HEK293 (cell line): ENCODE results near the gene MYO5C.

ENCODE experiments used
- CTCF ChIA-PET: fragments of 350-600 bp; formaldehyde crosslinking; extraction: SDS; loops from one replicate; lab custom pipeline; 2021; ENCODE audit warnings: antibody characterized with exemption; lab: Yijun Ruan, JAX
- POLR2A ChIA-PET: fragments of 300-600 bp; formaldehyde crosslinking; extraction: SDS; loops from one replicate; lab custom pipeline; 2020; ENCODE audit warnings: antibody characterized with exemption, inconsistent platforms; lab: Yijun Ruan, JAX
- H3K27ac ChIP-seq: fragments of 200-500 bp; sonication (Bioruptor generic); 2 replicates; pipeline ENCODE4 v1.5.1; 2014; ENCODE audit warnings: low read depth, low read length, control low read depth, inconsistent platforms; ENCODE audit errors: extremely low read depth
- H3K36me3 ChIP-seq, 2 experiments: fragments of 200-500 bp in 1 of 2; sonication (Bioruptor generic) in 1 of 2; 1 replicate in 1 of 2; 2 replicates in 1 of 2; pipeline ENCODE4 v1.5.1; 2014 to 2017; ENCODE audit warnings: inconsistent platforms in 2 of 2, low read length in 2 of 2; ENCODE audit not compliant: control insufficient read depth in 2 of 2, insufficient read depth in 1 of 2
- H3K4me1 ChIP-seq: fragments of 200-500 bp; sonication (Bioruptor generic); 2 replicates; pipeline ENCODE4 v1.5.1; 2014; ENCODE audit warnings: mild to moderate bottlenecking, low read length, inconsistent platforms; ENCODE audit not compliant: control insufficient read depth, insufficient read depth
- H3K4me3 ChIP-seq: 2 replicates; pipeline ENCODE4 v1.5.1; 2011; ENCODE audit warnings: low read depth, mild to moderate bottlenecking, control low read depth, low read length, moderate library complexity
- H3K9me3 ChIP-seq: fragments of 200-500 bp; sonication (Bioruptor generic); 2 replicates; pipeline ENCODE4 v1.5.1; 2014; ENCODE audit warnings: low read depth, low read length, inconsistent platforms; ENCODE audit not compliant: control insufficient read depth, insufficient read depth
- ATF2 ChIP-seq: fragments of 450-650 bp; formaldehyde crosslinking; IDR thresholded peaks from 2 replicates; pipeline ENCODE4 v1.5.1; 2016; ENCODE audit warnings: missing biosample characterization, missing genetic modification characterization, low read depth
- GFI1B ChIP-seq: fragments of 450-650 bp; formaldehyde crosslinking; IDR thresholded peaks from 2 replicates; pipeline ENCODE4 v1.5.1; 2016; ENCODE audit warnings: missing biosample characterization, missing genetic modification characterization
- HOXD13 ChIP-seq: sonication (generic); formaldehyde crosslinking; IDR thresholded peaks from 2 replicates; pipeline ENCODE4 v1.8.0; 2022; ENCODE audit warnings: missing genetic modification reagents, borderline replicate concordance
- KLF8 ChIP-seq: fragments of 450-650 bp; formaldehyde crosslinking; IDR thresholded peaks from 2 replicates; pipeline ENCODE4 v1.5.1; 2016; ENCODE audit warnings: missing biosample characterization, missing genetic modification characterization
- OVOL3 ChIP-seq: fragments of 450-650 bp; formaldehyde crosslinking; IDR thresholded peaks from 2 replicates; pipeline ENCODE4 v1.5.1; 2016; ENCODE audit warnings: missing biosample characterization, missing genetic modification characterization
- PRDM6 ChIP-seq: fragments of 450-650 bp; formaldehyde crosslinking; IDR thresholded peaks from 2 replicates; pipeline ENCODE4 v1.5.1; 2017; ENCODE audit warnings: missing biosample characterization, missing genetic modification characterization
- REPIN1 ChIP-seq: fragments of 450-650 bp; formaldehyde crosslinking; IDR thresholded peaks from 2 replicates; pipeline ENCODE4 v1.5.1; 2017; ENCODE audit warnings: missing biosample characterization, missing genetic modification characterization, low read depth
- TRIM28 ChIP-seq: IDR thresholded peaks from 2 replicates; pipeline ENCODE4 v1.6.1; 2011; ENCODE audit warnings: low read length, control low read depth, borderline replicate concordance
- ZBTB17 ChIP-seq: fragments of 450-650 bp; formaldehyde crosslinking; IDR thresholded peaks from 2 replicates; pipeline ENCODE4 v1.5.1; 2016; ENCODE audit warnings: missing biosample characterization, missing genetic modification characterization
- ZBTB44 ChIP-seq: fragments of 450-650 bp; IDR thresholded peaks from 2 replicates; pipeline ENCODE4 v1.5.1; 2018; ENCODE audit warnings: missing biosample characterization, mild to moderate bottlenecking, missing genetic modification characterization
- ZFP41 ChIP-seq: fragments of 450-650 bp; formaldehyde crosslinking; IDR thresholded peaks from 2 replicates; pipeline ENCODE4 v1.5.1; 2016; ENCODE audit warnings: missing biosample characterization, missing genetic modification characterization, borderline replicate concordance
- ZNF112 ChIP-seq: fragments of 450-650 bp; formaldehyde crosslinking; IDR thresholded peaks from 2 replicates; pipeline ENCODE4 v1.5.0; 2017; ENCODE audit warnings: missing biosample characterization, missing genetic modification characterization
- ZNF157 ChIP-seq: fragments of 450-650 bp; formaldehyde crosslinking; IDR thresholded peaks from 2 replicates; pipeline ENCODE4 v1.5.1; 2016; ENCODE audit warnings: missing biosample characterization, missing genetic modification characterization
- ZNF184 ChIP-seq: fragments of 450-650 bp; IDR thresholded peaks from 2 replicates; pipeline ENCODE4 v1.5.1; 2018; ENCODE audit warnings: missing biosample characterization, mild to moderate bottlenecking, missing genetic modification characterization
- ZNF280C ChIP-seq: fragments of 450-650 bp; formaldehyde crosslinking; IDR thresholded peaks from 2 replicates; pipeline ENCODE4 v1.5.1; 2016; ENCODE audit warnings: missing biosample characterization, missing genetic modification characterization
- ZNF292 ChIP-seq: fragments of 450-650 bp; formaldehyde crosslinking; IDR thresholded peaks from 2 replicates; pipeline ENCODE4 v1.5.1; 2016; ENCODE audit warnings: low read depth, missing biosample characterization, missing genetic modification characterization, borderline replicate concordance
- ZNF416 ChIP-seq: fragments of 450-650 bp; formaldehyde crosslinking; IDR thresholded peaks from 2 replicates; pipeline ENCODE4 v1.5.1; 2016; ENCODE audit warnings: missing biosample characterization, missing genetic modification characterization
- ZNF654 ChIP-seq: fragments of 450-650 bp; formaldehyde crosslinking; IDR thresholded peaks from 2 replicates; pipeline ENCODE4 v1.5.1; 2016; ENCODE audit warnings: low read depth, missing biosample characterization, missing genetic modification characterization
- ZNF658 ChIP-seq: fragments of 450-650 bp; formaldehyde crosslinking; IDR thresholded peaks from 2 replicates; pipeline ENCODE4; 2016; ENCODE audit warnings: missing biosample characterization, missing genetic modification characterization
- ZNF677 ChIP-seq: fragments of 450-650 bp; IDR thresholded peaks from 2 replicates; pipeline ENCODE4 v1.5.0; 2018; ENCODE audit warnings: missing biosample characterization, mild to moderate bottlenecking, missing genetic modification characterization, moderate library complexity
- ZNF701 ChIP-seq: fragments of 450-650 bp; formaldehyde crosslinking; IDR thresholded peaks from 2 replicates; pipeline ENCODE4 v1.5.1; 2016; ENCODE audit warnings: missing biosample characterization, missing genetic modification characterization

MYO5C gene

DNA sequence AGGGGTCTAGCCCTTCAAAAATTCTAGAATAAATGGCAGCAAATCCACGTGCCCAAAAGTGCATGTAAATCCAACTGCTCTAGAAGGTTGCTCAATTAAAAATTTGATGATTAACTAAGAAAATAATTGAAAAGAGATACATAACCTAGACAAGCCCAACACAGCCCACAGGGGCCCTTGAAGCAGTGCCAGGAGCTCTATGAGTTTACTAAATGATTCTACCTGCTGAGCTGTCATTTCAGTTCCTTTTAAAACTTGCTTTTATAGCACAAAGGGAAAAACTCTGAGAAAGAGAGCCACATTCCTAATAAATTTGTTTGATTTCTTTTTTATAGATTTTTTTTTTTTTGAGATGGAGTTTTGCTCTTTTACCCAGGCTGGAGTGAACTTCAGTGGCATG is 65.5 kb downstream of the MYO5C start:
- H3K4me3 ChIP-seq: no peak overlapping the region
- POLR2A ChIA-PET: interaction anchor here (0.7 kb wide), 1 partner anchor 447 kb away, joined by 5 read pairs; no protein-coding TSS in a partner anchor
- no peaks in the 10 kb centered on the region for H3K4me1 ChIP-seq
- CTCF ChIA-PET: interaction anchor here (0.6 to 1.2 kb wide), 3 partner anchors 10 to 1344 kb away, joined by 3 to 5 read pairs (median 4); no protein-coding TSS in a partner anchor
- TF ChIP-seq GFI1B (tag by site-specific recombination): no peak
- TF ChIP-seq ZNF157 (tag by site-specific recombination): no peak
- TF ChIP-seq ZNF280C (tag by site-specific recombination): no peak
- TF ChIP-seq ZNF658 (tag by site-specific recombination): no peak
- TF ChIP-seq OVOL3 (tag by site-specific recombination): no peak
- no peak for TF ChIP-seq ZNF292
- no peak for TF ChIP-seq ZNF112
- no peak for TF ChIP-seq REPIN1 (tag by site-specific recombination)
- TF ChIP-seq ZBTB44: no peak
- TF ChIP-seq ZFP41 (tag by site-specific recombination): no peak
- no peak for TF ChIP-seq ZNF677 (tag by site-specific recombination)
- no peak for TF ChIP-seq TRIM28
- no peak for TF ChIP-seq ZNF184 (tag by site-specific recombination)
- no peak for TF ChIP-seq HOXD13 (CRISPR knock-in tag)
- TF ChIP-seq PRDM6 (tag by site-specific recombination): no peak
- no peak for TF ChIP-seq ZNF701 (tag by site-specific recombination)
- TF ChIP-seq ZBTB17 (tag by site-specific recombination): no peak
- TF ChIP-seq ZNF416 (tag by site-specific recombination): no peak
- H3K9me3 ChIP-seq: no peaks in the 10 kb centered on the region
- peaks cover 3 to 41% of the 10 kb centered on the region in 2 experiments for H3K36me3 ChIP-seq
- H3K27ac ChIP-seq: no peak overlapping the region

GRCh38 chr15:52228921-52229320 is 66.7 kb downstream of the MYO5C start:
- Histone ChIP-seq H3K27ac (no peak overlapping the region), H3K4me1 (no peaks in the 10 kb centered on the region), H3K4me3 (no peak overlapping the region), H3K9me3 (no peaks in the 10 kb centered on the region), H3K36me3 (peaks cover 5 to 40% of the 10 kb centered on the region in 2 experiments)
- ChIA-PET POLR2A (no interaction called here), CTCF (interaction anchor here (0.6 to 1.1 kb wide), 5 partner anchors 15 to 577 kb away, joined by 3 to 4 read pairs (median 3); no protein-coding TSS in a partner anchor)
- TF ChIP-seq ATF2 (tag by site-specific recombination) (peak; percentile 63), KLF8 (tag by site-specific recombination) (0 out of 2 replicates have a peak, but pooled peaks have one; percentile 22), ZNF654 (tag by site-specific recombination) (no peak)
